H1 (cell line): ENCODE measurements around the gene TGFB2. TPM values are rescaled to one million over a fixed set of nuclear protein-coding genes. Genes with fewer than 3 reads are reported as not detected.

Experiments
- CTCF ChIA-PET: fragments of 300-600 bp; sonication (Branson Sonifier 250); formaldehyde crosslinking; loops from one replicate; lab custom pipeline; 2021; ENCODE audit not compliant: partially characterized antibody; lab: Charles Lee
- POLR2A ChIA-PET: fragments of 300-600 bp; sonication (Branson Sonifier 250); formaldehyde crosslinking; loops from one replicate; lab custom pipeline; 2021; ENCODE audit warnings: inconsistent platforms; ENCODE audit not compliant: partially characterized antibody; lab: Charles Lee
- DNase-seq, 2 experiments: peaks; one replicate each; pipeline versions ENCODE4 v3.0.0 to v3.0.0-alpha.2; 2010 to 2022; ENCODE audit warnings: low spot score in 2 of 2, low read depth in 1 of 2, mixed read lengths in 1 of 2
- FAIRE-seq: peaks from 2 replicates; lab custom pipeline; 2011; peaks lifted over from hg19 to GRCh38; lab: Jason Lieb, UNC
- H2AFZ ChIP-seq: 2 replicates; pipeline ENCODE4 v1.8.1; 2012; ENCODE audit warnings: low read length, inconsistent platforms
- H2AK5ac ChIP-seq: 2 replicates; pipeline ENCODE4 v1.6.1; 2013; ENCODE audit warnings: low read depth, low read length
- H2BK120ac ChIP-seq: replicated peaks from 2 replicates; pipeline ENCODE3; 2013; ENCODE audit warnings: low read depth, low read length, inconsistent platforms
- H2BK12ac ChIP-seq: 2 replicates; pipeline ENCODE4 v1.6.1; 2013; ENCODE audit warnings: low read depth, low read length
- H2BK15ac ChIP-seq: 2 replicates; pipeline ENCODE4 v1.6.1; 2013; ENCODE audit warnings: low read length
- H2BK20ac ChIP-seq: 2 replicates; pipeline ENCODE4 v1.6.1; 2013; ENCODE audit warnings: low read length
- H2BK5ac ChIP-seq: 2 replicates; pipeline ENCODE4 v1.6.1; 2013; ENCODE audit warnings: low read depth, low read length
- H3K14ac ChIP-seq: 2 replicates; pipeline ENCODE4 v1.6.1; 2013; ENCODE audit warnings: inconsistent platforms; ENCODE audit not compliant: insufficient read length
- H3K18ac ChIP-seq: 2 replicates; pipeline ENCODE4 v1.6.1; 2013; ENCODE audit warnings: low read length; ENCODE audit errors: extremely low read depth
- H3K23ac ChIP-seq: 2 replicates; pipeline ENCODE4 v1.6.1; 2013; ENCODE audit warnings: inconsistent platforms; ENCODE audit not compliant: insufficient read length
- H3K23me2 ChIP-seq: 2 replicates; pipeline ENCODE4 v1.6.1; 2013; ENCODE audit warnings: low read depth, low read length
- H3K27ac ChIP-seq: 2 replicates; pipeline ENCODE4 v1.6.1; 2011; ENCODE audit warnings: low read depth, low read length, inconsistent platforms
- H3K27me3 ChIP-seq, 4 experiments: replicated peaks in 1 of 4; 1 replicate in 1 of 4; 2 replicates in 3 of 4; pipeline versions ENCODE4 v1.6.1 to v1.8.1; 2011 to 2013; ENCODE audit warnings: low read length in 3 of 4, mild to moderate bottlenecking in 3 of 4, inconsistent platforms in 2 of 4, mixed read lengths in 2 of 4, moderate library complexity in 1 of 4; ENCODE audit not compliant: control insufficient read depth in 3 of 4, insufficient read depth in 3 of 4; ENCODE audit errors: extremely low read depth in 1 of 4
- H3K36me3 ChIP-seq, 4 experiments: 2 replicates each; pipeline versions ENCODE4 v1.6.1 to v1.8.1; 2011 to 2013; ENCODE audit warnings: mild to moderate bottlenecking in 4 of 4, low read length in 3 of 4, moderate library complexity in 2 of 4, control low read depth in 1 of 4, inconsistent platforms in 1 of 4; ENCODE audit not compliant: insufficient read depth in 4 of 4, control insufficient read depth in 2 of 4
- H3K4ac ChIP-seq: replicated peaks from 2 replicates; pipeline ENCODE3; 2013; ENCODE audit warnings: low read length, low read depth, mixed read lengths, inconsistent platforms; ENCODE audit not compliant: insufficient read length
- H3K4me1 ChIP-seq, 4 experiments: replicated peaks in 1 of 4; 1 replicate in 1 of 4; 2 replicates in 3 of 4; pipeline versions ENCODE4 v1.6.1 to v1.8.1; 2011 to 2013; ENCODE audit warnings: low read length in 3 of 4, inconsistent platforms in 2 of 4, mixed read lengths in 1 of 4; ENCODE audit not compliant: insufficient read depth in 4 of 4, control insufficient read depth in 3 of 4
- H3K4me2 ChIP-seq, 2 experiments: 2 replicates each; pipeline versions ENCODE4 v1.6.1 to v1.8.1; 2011 to 2013; ENCODE audit warnings: low read depth in 2 of 2, low read length in 2 of 2, control low read depth in 1 of 2, inconsistent platforms in 1 of 2, mild to moderate bottlenecking in 1 of 2; ENCODE audit not compliant: insufficient read depth in 1 of 2
- H3K4me3 ChIP-seq, 4 experiments: fragments of 200-600, 300-600 bp in 1 of 4; sonication (generic), shearing (Covaris generic), sonication (Bioruptor Twin) in 1 of 4; 2 replicates each; pipeline versions ENCODE4 v1.5.1 to v1.8.1; 2011 to 2016; ENCODE audit warnings: low read length in 4 of 4, low read depth in 3 of 4, control low read depth in 2 of 4, inconsistent platforms in 2 of 4, mild to moderate bottlenecking in 2 of 4, mixed read lengths in 1 of 4, moderate library complexity in 1 of 4; ENCODE audit not compliant: insufficient read depth in 2 of 4; ENCODE audit errors: extremely low read depth in 1 of 4
- H3K56ac ChIP-seq: replicated peaks from 2 replicates; pipeline ENCODE3; 2013; ENCODE audit warnings: low read depth, mild to moderate bottlenecking, mixed read lengths, low read length, inconsistent platforms; ENCODE audit not compliant: insufficient read length
- H3K79me1 ChIP-seq: 2 replicates; pipeline ENCODE4 v1.6.1; 2013; ENCODE audit warnings: low read depth, low read length, control low read depth
- H3K79me2 ChIP-seq, 2 experiments: 2 replicates each; pipeline versions ENCODE4 v1.6.1 to v1.8.1; 2012 to 2013; ENCODE audit warnings: low read length in 2 of 2, mild to moderate bottlenecking in 2 of 2, inconsistent platforms in 1 of 2; ENCODE audit not compliant: insufficient read depth in 2 of 2, control insufficient read depth in 1 of 2
- H3K9ac ChIP-seq, 4 experiments: replicated peaks in 1 of 4; 1 replicate in 1 of 4; 2 replicates in 3 of 4; pipeline versions ENCODE4 v1.6.1 to v1.8.1; 2011 to 2013; ENCODE audit warnings: low read depth in 3 of 4, low read length in 3 of 4, control low read depth in 2 of 4, mild to moderate bottlenecking in 2 of 4, moderate library complexity in 2 of 4, inconsistent platforms in 1 of 4; ENCODE audit errors: extremely low read depth in 1 of 4
- H3K9me3 ChIP-seq, 2 experiments: 2 replicates each; pipeline versions ENCODE4 v1.6.1 to v1.8.1; 2012 to 2013; ENCODE audit warnings: mild to moderate bottlenecking in 2 of 2, moderate library complexity in 2 of 2, control low read depth in 1 of 2, inconsistent platforms in 1 of 2, low read depth in 1 of 2, low read length in 1 of 2, mixed read lengths in 1 of 2; ENCODE audit not compliant: insufficient read depth in 2 of 2
- H4K20me1 ChIP-seq, 2 experiments: replicated peaks in 1 of 2; 2 replicates each; pipeline versions ENCODE3 to v1.8.1; 2011 to 2013; ENCODE audit warnings: inconsistent platforms in 2 of 2, low read length in 2 of 2, mild to moderate bottlenecking in 1 of 2; ENCODE audit not compliant: insufficient read depth in 2 of 2, control insufficient read depth in 1 of 2
- H4K5ac ChIP-seq: 2 replicates; pipeline ENCODE4 v1.6.1; 2013; ENCODE audit warnings: low read length, low read depth, mixed read lengths, inconsistent platforms; ENCODE audit not compliant: insufficient read length
- H4K8ac ChIP-seq: 2 replicates; pipeline ENCODE4 v1.8.0; 2013; ENCODE audit warnings: mild to moderate bottlenecking, moderate library complexity, low read length, inconsistent platforms; ENCODE audit not compliant: insufficient read depth; ENCODE audit errors: extremely low read depth
- H4K91ac ChIP-seq: replicated peaks from 2 replicates; pipeline ENCODE3; 2013; ENCODE audit warnings: low read length, mixed read lengths, inconsistent platforms; ENCODE audit not compliant: insufficient read length
- BACH1 ChIP-seq: IDR thresholded peaks from 2 replicates; pipeline ENCODE4 v1.6.1; 2012; ENCODE audit warnings: low read length, improper control_type of control experiment
- BCL11A ChIP-seq, 2 experiments: IDR thresholded peaks; one replicate each; pipeline ENCODE4 v1.6.1; 2011; ENCODE audit warnings: low read depth in 2 of 2, low read length in 2 of 2, mild to moderate bottlenecking in 2 of 2
- CBX8 ChIP-seq: fragments of 300-800, 300-1000 bp; sonication (generic); IDR thresholded peaks from 2 replicates; pipeline ENCODE4 v1.7.1; 2016; ENCODE audit warnings: low read depth, low read length, borderline replicate concordance
- CHD2 ChIP-seq: IDR thresholded peaks from 2 replicates; pipeline ENCODE4 v1.6.1; 2012; ENCODE audit warnings: low read length, improper control_type of control experiment
- EP300 ChIP-seq, 2 experiments: IDR thresholded peaks; 1 replicate in 1 of 2; 2 replicates in 1 of 2; pipeline ENCODE4 v1.6.1; 2011 to 2012; ENCODE audit warnings: low read depth in 2 of 2, low read length in 2 of 2, mild to moderate bottlenecking in 2 of 2, borderline replicate concordance in 1 of 2, inconsistent platforms in 1 of 2, moderate library complexity in 1 of 2
- HDAC2 ChIP-seq, 2 experiments: fragments of 300-600 bp in 1 of 2; sonication (generic) in 1 of 2; IDR thresholded peaks; 2 replicates each; pipeline ENCODE4 v1.6.1; 2011 to 2012; ENCODE audit warnings: low read depth in 2 of 2, low read length in 2 of 2, mild to moderate bottlenecking in 2 of 2, moderate library complexity in 2 of 2, borderline replicate concordance in 1 of 2, inconsistent platforms in 1 of 2
- SIRT6 ChIP-seq: IDR thresholded peaks from one replicate; pipeline ENCODE4 v1.7.1; 2012; ENCODE audit warnings: low read length, inconsistent platforms
- SIX5 ChIP-seq: IDR thresholded peaks from 2 replicates; pipeline ENCODE4 v1.6.1; 2011; ENCODE audit warnings: mild to moderate bottlenecking, low read depth, low read length
- SRF ChIP-seq: IDR thresholded peaks from 2 replicates; pipeline ENCODE4 v1.6.1; 2011; ENCODE audit warnings: mild to moderate bottlenecking, low read depth, low read length, moderate library complexity
- TBP ChIP-seq: IDR thresholded peaks from 2 replicates; pipeline ENCODE4 v1.6.1; 2011; ENCODE audit warnings: low read depth, low read length, improper control_type of control experiment
- TCF12 ChIP-seq: IDR thresholded peaks from 2 replicates; pipeline ENCODE4 v1.6.1; 2011; ENCODE audit warnings: low read depth, mild to moderate bottlenecking, low read length
- WGBS, 2 experiments: shearing (Covaris generic) in 1 of 2; methylation state at CpG; one replicate each; pipeline versions ENCODE4 v1.1.6 to v1.1.7; 2013 to 2015; ENCODE audit warnings: low lambda C conversion rate in 2 of 2, mixed read lengths in 2 of 2, inconsistent platforms in 1 of 2, low coverage in 1 of 2, missing lambda C conversion rate in 1 of 2; ENCODE audit not compliant: insufficient replicate concordance in 2 of 2, insufficient coverage in 1 of 2, insufficient read length in 1 of 2; ENCODE audit errors: extremely low coverage in 1 of 2, missing lambda C conversion rate in 1 of 2; 5-methylcytosine and 5-hydroxymethylcytosine counted together
- polyA plus RNA-seq, 7 experiments: library from polyadenylated mRNA; depleted of rRNA in 3 of 7; stranded (reverse) in 5 of 7; unstranded in 2 of 7; fragments of >200 nt in 5 of 7; fragments of 200-250 nt in 2 of 7; gene quantifications; 1 replicate in 5 of 7; 2 replicates in 1 of 7; 4 replicates in 1 of 7; pipeline versions ENCODE4 v1.2.1 to v1.2.3, GENCODE V29; 2011 to 2013; ENCODE audit warnings: missing spikeins in 2 of 7, mixed read lengths in 2 of 7
- total RNA-seq: library from RNA; stranded (reverse); fragmentation: NEBNext Ultra II Directional; extraction: Animal tissue kit (Norgen Biotek cat#: 25700); gene quantifications from 2 replicates; pipeline ENCODE4 v1.2.1, GENCODE V29; 2021

Gene TGFB2
- total and polyA plus RNA-seq, 2 of the 8 experiments (the other 6 are each of a cell fraction or from before 2014, with no cell fraction given): 0.26 to 0.84 TPM

DNA sequence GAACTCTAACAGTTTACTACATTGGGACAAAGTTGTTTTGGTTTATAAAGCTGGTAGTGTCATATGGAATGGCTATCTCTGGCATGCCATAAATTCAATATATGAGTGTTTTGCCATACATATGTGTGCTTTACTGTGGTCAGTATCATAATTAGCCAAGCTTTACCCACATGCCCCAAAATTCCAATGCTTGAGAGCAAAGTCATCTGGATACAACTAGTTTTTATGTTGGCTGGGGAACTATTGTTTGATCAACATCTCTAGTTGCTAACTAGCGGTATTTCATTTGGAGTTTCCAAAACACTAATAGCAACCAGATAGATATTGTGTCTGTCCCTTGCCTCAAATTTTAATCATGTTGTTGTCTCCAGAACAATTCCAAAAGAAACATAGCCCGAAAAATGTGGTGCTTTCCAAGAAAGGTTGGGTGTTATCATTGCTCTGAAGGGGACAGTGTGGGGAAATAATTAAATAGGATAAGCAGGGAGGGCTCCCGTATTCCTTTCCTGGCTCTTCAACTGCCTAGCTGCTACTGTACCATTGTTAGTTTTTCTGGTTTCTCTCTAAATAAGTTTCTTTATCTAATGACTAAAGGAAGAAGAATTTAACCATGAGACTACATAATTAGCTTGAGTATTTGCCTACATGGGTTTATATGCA lies 136.1 kb downstream of the TGFB2 start:
- FAIRE-seq: no peak
- no peaks in the 10 kb centered on the region for H3K9me3 ChIP-seq
- ChIA-PET CTCF (interaction anchor here (0.6 kb wide), 1 partner anchor 40 kb away, joined by 3 read pairs; no protein-coding TSS in a partner anchor), POLR2A (no interaction called here)
- no peaks in the 10 kb centered on the region for H3K36me3 ChIP-seq
- no peak overlapping the region for H2BK5ac ChIP-seq
- H3K56ac ChIP-seq: no peak overlapping the region
- H2AK5ac ChIP-seq: no peak overlapping the region
- no peak overlapping the region for H2BK20ac ChIP-seq
- no peaks in the 10 kb centered on the region for H3K23me2 ChIP-seq
- H2AFZ ChIP-seq: no peak overlapping the region
- H4K8ac ChIP-seq: no peak overlapping the region
- DNase-seq: no peak
- WGBS, 2 experiments: 77% methylated on average over 3 of the region's 3 CpGs; no CpG with 5 or more reads in 1 of the 2 experiments
- no peak overlapping the region for H3K4me3 ChIP-seq
- H2BK12ac ChIP-seq: no peak overlapping the region
- H3K9ac ChIP-seq: no peak overlapping the region
- H4K20me1 ChIP-seq: no peaks in the 10 kb centered on the region
- no peak overlapping the region for H3K4ac ChIP-seq
- no peaks in the 10 kb centered on the region for H3K27me3 ChIP-seq
- no peak overlapping the region for H4K91ac ChIP-seq
- H3K23ac ChIP-seq: no peak overlapping the region
- H3K14ac ChIP-seq: no peak overlapping the region
- H3K4me2 ChIP-seq: no peak overlapping the region
- no peak overlapping the region for H2BK120ac ChIP-seq
- no peak for TF ChIP-seq CBX8
- no peak for TF ChIP-seq SRF
- no peak for TF ChIP-seq EP300 (IDR thresholded peaks at IDR 0.05; ENCODE audit: borderline replicate concordance in 1 of 2, low read depth in 2 of 2, low read length in 2 of 2)
- TF ChIP-seq BCL11A (IDR thresholded peaks at IDR 0.05; ENCODE audit: low read depth in 2 of 2, low read length in 2 of 2): no peak
- no peak for TF ChIP-seq BACH1
- no peak for TF ChIP-seq SIX5
- TF ChIP-seq CHD2: no peak
- TF ChIP-seq TCF12: no peak
- no peak for TF ChIP-seq HDAC2 (IDR thresholded peaks at IDR 0.05; ENCODE audit: borderline replicate concordance in 1 of 2, low read depth in 2 of 2, low read length in 2 of 2)
- no peak for TF ChIP-seq SIRT6
- TF ChIP-seq TBP: no peak
- no peaks in the 10 kb centered on the region for H3K79me2 ChIP-seq
- no peak overlapping the region for H4K5ac ChIP-seq
- H3K27ac ChIP-seq: no peak overlapping the region
- H3K4me1 ChIP-seq: no peaks in the 10 kb centered on the region
- no peaks in the 10 kb centered on the region for H3K79me1 ChIP-seq
- H3K18ac ChIP-seq: no peak overlapping the region
- H2BK15ac ChIP-seq: no peak overlapping the region
